ENCODE data around the gene GRHL3. TPM values are rescaled to one million over a fixed set of nuclear protein-coding genes. Genes with fewer than 3 reads are reported as not detected.

Gene GRHL3
- total RNA-seq, 1 donor from 2014 or later, result not detected

- DNase-seq (ENCODE audit: missing footprints) (no peak), ATAC-seq (no peak)
- intact Hi-C loops (cut with DNase I), result loop anchor here (10.0 kb wide), 1 partner anchor 106 kb away; no protein-coding TSS in a partner anchor
These were observed 7.9 kb upstream of the GRHL3 start for GRCh38 chr1:24311234-24311633.

GRCh38 chr1:24311741-24312140, 7.4 kb upstream of the GRHL3 start:
- ATAC-seq, result no peak

GRCh38 chr1:24315391-24315790, 3.8 kb upstream of the GRHL3 start:
- intact Hi-C loops (cut with DNase I), result loop anchor here (10.0 kb wide), 1 partner anchor 111 kb away; no protein-coding TSS in a partner anchor
- ATAC-seq (no peak), DNase-seq (ENCODE audit: missing footprints) (no peak)

More at GRCh38 chr1:24311741-24312140, 7.4 kb upstream of the GRHL3 start:
- DNase-seq (ENCODE audit: missing footprints), result no peak
- intact Hi-C loops (cut with DNase I), result loop anchor here (10.0 kb wide), 1 partner anchor 107 kb away; no protein-coding TSS in a partner anchor

- DNase-seq (ENCODE audit: missing footprints), result no peak
- ATAC-seq, result no peak
- intact Hi-C loops (cut with DNase I), result loop anchor here (10.0 kb wide), 1 partner anchor 112 kb away; no protein-coding TSS in a partner anchor
These were observed 2.5 kb upstream of the GRHL3 start for GRCh38 chr1:24316645-24317044.

- no peak for ATAC-seq
- intact Hi-C loops (cut with DNase I), result loop anchor here (10.0 kb wide), 1 partner anchor 112 kb away; no protein-coding TSS in a partner anchor
These were observed 2.1 kb upstream of the GRHL3 start for GRCh38 chr1:24317081-24317480.

GRCh38 chr1:24317956-24318614, 1.1 kb upstream of the GRHL3 start:
- DNase-seq (ENCODE audit: missing footprints) (no peak), ATAC-seq (no peak)
- intact Hi-C loops (cut with DNase I), result loop anchor here (10.0 kb wide), 1 partner anchor 113 kb away; no protein-coding TSS in a partner anchor

More at GRCh38 chr1:24317081-24317480, 2.1 kb upstream of the GRHL3 start:
- no peak for DNase-seq (ENCODE audit: missing footprints)

GRCh38 chr1:24318615-24319311, 394 bp upstream of the GRHL3 start:
- ATAC-seq (no peak), DNase-seq (ENCODE audit: missing footprints) (no peak)
- intact Hi-C loops (cut with DNase I), result loop anchor here (10.0 kb wide), 1 partner anchor 114 kb away; no protein-coding TSS in a partner anchor

- ATAC-seq (no peak), DNase-seq (ENCODE audit: missing footprints) (no peak)
- intact Hi-C loops (cut with DNase I), result loop anchor here (10.0 kb wide), 1 partner anchor 115 kb away; no protein-coding TSS in a partner anchor
These were observed 805 bp downstream of the GRHL3 start for GRCh38 chr1:24319962-24320361.

GRCh38 chr1:24321126-24321525, 2.0 kb downstream of the GRHL3 start:
- ATAC-seq, result no peak
- intact Hi-C loops (cut with DNase I), result no loop called here
- no peak for DNase-seq (ENCODE audit: missing footprints)

- DNase-seq (ENCODE audit: missing footprints) (peak; percentile 83), ATAC-seq (peak; percentile 76)
- intact Hi-C loops (cut with DNase I), result no loop called here
These were observed 2.7 kb downstream of the GRHL3 start for GRCh38 chr1:24321697-24322469.

- ATAC-seq, result peak; percentile 32
- DNase-seq (ENCODE audit: missing footprints), result no peak
These were observed 3.5 kb downstream of the GRHL3 start for GRCh38 chr1:24322470-24323177.

GRCh38 chr1:24323281-24323680, 4.1 kb downstream of the GRHL3 start:
- intact Hi-C loops (cut with DNase I), result no loop called here
- DNase-seq (ENCODE audit: missing footprints) (no peak), ATAC-seq (no peak)

More at GRCh38 chr1:24322470-24323177, 3.5 kb downstream of the GRHL3 start:
- intact Hi-C loops (cut with DNase I), result no loop called here

- ATAC-seq, result no peak
- intact Hi-C loops (cut with DNase I), result no loop called here
- no peak for DNase-seq (ENCODE audit: missing footprints)
These were observed 5.7 kb downstream of the GRHL3 start for GRCh38 chr1:24324903-24325302.

- DNase-seq (ENCODE audit: missing footprints) (no peak), ATAC-seq (no peak)
- intact Hi-C loops (cut with DNase I), result no loop called here
These were observed 6.7 kb downstream of the GRHL3 start for GRCh38 chr1:24325587-24326449.

GRCh38 chr1:24327486-24327885, 8.3 kb downstream of the GRHL3 start:
- intact Hi-C loops (cut with DNase I), result no loop called here
- ATAC-seq, result no peak
- no peak for DNase-seq (ENCODE audit: missing footprints)

GRCh38 chr1:24327891-24328290, 8.7 kb downstream of the GRHL3 start:
- intact Hi-C loops (cut with DNase I), result no loop called here
- ATAC-seq (no peak), DNase-seq (ENCODE audit: missing footprints) (no peak)

- ATAC-seq (no peak), DNase-seq (ENCODE audit: missing footprints) (no peak)
- intact Hi-C loops (cut with DNase I), result no loop called here
These were observed 10.2 kb downstream of the GRHL3 start for GRCh38 chr1:24329331-24329730.

Data from Right ventricle myocardium inferior (tissue), 1 donor.